Common myeloid progenitor, CD34-positive (primary cell): ENCODE data around the gene ASTN2.

Source experiments
- CTCF ChIA-PET: fragments of 350-600 bp; sonication (Branson Sonifier 250); formaldehyde crosslinking; loops from one replicate; lab custom pipeline; 2021; ENCODE audit warnings: antibody characterized with exemption; lab: Charles Lee
- POLR2A ChIA-PET: fragments of 350-600 bp; sonication (Branson Sonifier 250); formaldehyde crosslinking; loops from one replicate; lab custom pipeline; 2021; ENCODE audit warnings: antibody characterized with exemption; lab: Charles Lee
- DNase-seq, 3 donors: peaks; one replicate each; pipeline versions ENCODE4 v3.0.0 to v3.0.0-alpha.2; 2013
- H3K27ac ChIP-seq, 2 experiments: 1 replicate in 1 of 2; 2 replicates in 1 of 2; pipeline ENCODE4 v1.7.0; 2013; ENCODE audit warnings: inconsistent platforms in 2 of 2, low read length in 2 of 2, mild to moderate bottlenecking in 2 of 2, low read depth in 1 of 2, moderate library complexity in 1 of 2; ENCODE audit not compliant: severe bottlenecking in 2 of 2, insufficient read depth in 1 of 2, poor library complexity in 1 of 2
- H3K27me3 ChIP-seq, 5 experiments: replicated peaks in 2 of 5; 1 replicate in 3 of 5; 2 replicates in 2 of 5; pipeline versions ENCODE4 v1.6.1 to v1.7.0; 2013; ENCODE audit warnings: low read length in 4 of 5, mild to moderate bottlenecking in 2 of 5, moderate library complexity in 2 of 5, inconsistent platforms in 1 of 5; ENCODE audit not compliant: insufficient read depth in 5 of 5, control insufficient read depth in 4 of 5
- H3K36me3 ChIP-seq, 4 experiments: 1 replicate in 2 of 4; 2 replicates in 2 of 4; pipeline versions ENCODE4 v1.6.1 to v1.7.0; 2013; ENCODE audit warnings: low read length in 3 of 4, control low read depth in 1 of 4, mild to moderate bottlenecking in 1 of 4; ENCODE audit not compliant: control insufficient read depth in 4 of 4, insufficient read depth in 4 of 4
- H3K4me1 ChIP-seq, 4 experiments: 1 replicate in 3 of 4; 2 replicates in 1 of 4; pipeline versions ENCODE4 v1.6.1 to v1.7.1; 2013; ENCODE audit warnings: low read length in 3 of 4, mild to moderate bottlenecking in 3 of 4, control low read depth in 1 of 4, inconsistent platforms in 1 of 4, moderate library complexity in 1 of 4; ENCODE audit not compliant: control insufficient read depth in 4 of 4, insufficient read depth in 4 of 4; ENCODE audit errors: control extremely low read depth in 1 of 4
- H3K4me3 ChIP-seq, 7 experiments: 1 replicate in 4 of 7; 2 replicates in 3 of 7; pipeline versions ENCODE4 v1.5.1 to v1.7.0; 2013; ENCODE audit warnings: mild to moderate bottlenecking in 7 of 7, low read length in 6 of 7, moderate library complexity in 6 of 7, inconsistent platforms in 2 of 7, low read depth in 2 of 7, control low read depth in 1 of 7; ENCODE audit not compliant: insufficient read depth in 4 of 7, control insufficient read depth in 1 of 7; ENCODE audit errors: extremely low read depth in 1 of 7
- H3K9me3 ChIP-seq, 5 experiments: 1 replicate in 4 of 5; 2 replicates in 1 of 5; pipeline versions ENCODE4 v1.6.1 to v1.7.1; 2013; ENCODE audit warnings: low read length in 4 of 5, mild to moderate bottlenecking in 2 of 5, inconsistent platforms in 1 of 5, low read depth in 1 of 5, moderate library complexity in 1 of 5; ENCODE audit not compliant: control insufficient read depth in 4 of 5, insufficient read depth in 2 of 5; ENCODE audit errors: control extremely low read depth in 1 of 5
- WGBS: methylation state at CpG from one replicate; pipeline ENCODE4 v1.1.5; 2013; ENCODE audit not compliant: insufficient coverage; 5-methylcytosine and 5-hydroxymethylcytosine counted together

The ASTN2 gene

DNA sequence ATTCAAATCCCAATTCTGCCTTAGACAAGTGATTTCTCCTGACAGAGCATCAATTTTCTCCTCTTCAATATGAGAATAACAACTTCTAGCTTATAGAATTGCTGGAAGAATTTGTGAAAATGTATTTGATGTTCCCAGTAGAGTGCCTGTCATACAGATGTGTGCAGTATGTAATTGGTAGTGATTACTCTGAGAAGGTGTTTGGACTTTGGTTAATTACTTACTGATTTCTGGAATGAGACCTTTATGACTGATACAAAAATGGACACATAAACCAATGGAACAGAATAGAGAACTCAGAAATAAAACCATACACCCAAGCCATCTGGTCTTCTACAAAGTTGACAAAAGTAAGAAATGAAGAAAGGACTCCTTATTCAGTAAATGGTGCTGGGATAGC, 829.7 kb downstream of the ASTN2 start:
- no peak overlapping the region for H3K27ac ChIP-seq
- no peaks in the 10 kb centered on the region for H3K4me1 ChIP-seq
- ChIA-PET CTCF (no interaction called here), POLR2A (no interaction called here)
- peaks cover 1 to 12% (median 3%) of the 10 kb centered on the region in 5 experiments for H3K9me3 ChIP-seq
- no peak overlapping the region for H3K4me3 ChIP-seq
- DNase-seq, result no peak
- no peaks in the 10 kb centered on the region for H3K27me3 ChIP-seq
- H3K36me3 ChIP-seq, result no peaks in the 10 kb centered on the region

GRCh38 chr9:116580853-116581252, 834.0 kb downstream of the ASTN2 start:
- no peaks in the 10 kb centered on the region for H3K27me3 ChIP-seq
- 75% methylated on average over 1 of the region's 1 CpG for WGBS
- H3K27ac ChIP-seq, result no peak overlapping the region
- H3K36me3 ChIP-seq, result no peaks in the 10 kb centered on the region
- H3K4me3 ChIP-seq, result no peak overlapping the region
- POLR2A ChIA-PET, result no interaction called here
- CTCF ChIA-PET, result no interaction called here
- no peaks in the 10 kb centered on the region for H3K4me1 ChIP-seq
- no peak for DNase-seq
- H3K9me3 ChIP-seq, result no peaks in the 10 kb centered on the region

- no peaks in the 10 kb centered on the region for H3K9me3 ChIP-seq
- POLR2A ChIA-PET, result no interaction called here
- no peaks in the 10 kb centered on the region for H3K27me3 ChIP-seq
- H3K4me1 ChIP-seq, result no peaks in the 10 kb centered on the region
- H3K4me3 ChIP-seq, result no peak overlapping the region
- CTCF ChIA-PET, result interaction anchor here (1.1 kb wide), 1 partner anchor 14 kb away, joined by 3 read pairs; no protein-coding TSS in a partner anchor
- no peak overlapping the region for H3K27ac ChIP-seq
- no peaks in the 10 kb centered on the region for H3K36me3 ChIP-seq
- WGBS, result 100% methylated on average over 3 of the region's 4 CpGs
- no peak for DNase-seq
These were observed 838.5 kb downstream of the ASTN2 start for GRCh38 chr9:116576386-116576785.

DNA sequence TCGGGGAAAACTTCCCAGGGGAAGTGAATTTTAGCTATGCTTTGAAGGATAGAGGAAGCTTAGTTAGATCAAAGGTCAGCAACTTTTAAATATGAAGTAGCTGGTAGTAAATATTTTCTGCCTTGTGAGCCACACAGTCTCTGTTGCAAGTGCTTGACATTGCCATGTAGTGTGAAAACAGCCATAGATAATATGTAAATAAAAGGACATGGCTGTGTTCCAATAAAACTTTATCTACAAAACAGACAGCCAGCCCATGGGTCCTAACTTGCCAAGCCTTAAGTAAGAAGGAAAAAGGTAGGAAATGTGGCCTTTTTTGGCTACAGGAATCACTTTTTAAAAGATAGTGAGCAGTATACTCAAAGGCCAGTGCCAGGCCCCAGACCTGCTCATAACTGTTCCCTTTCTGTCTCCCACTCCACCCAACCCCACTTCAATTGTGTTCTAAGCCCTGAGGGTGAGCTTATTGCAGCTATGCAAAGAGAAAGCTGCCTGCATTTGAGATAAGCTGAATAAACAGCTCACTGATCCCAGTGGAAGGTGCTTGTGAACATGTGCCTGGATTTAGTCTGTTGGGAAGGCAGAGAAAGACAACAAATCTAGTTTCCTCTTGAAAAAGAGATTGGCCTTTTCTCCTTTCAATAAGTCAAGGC, 840.7 kb downstream of the ASTN2 start:
- H3K27me3 ChIP-seq, result peaks cover 0 to 2% (median 0%) of the 10 kb centered on the region in 5 experiments
- no peaks in the 10 kb centered on the region for H3K9me3 ChIP-seq
- WGBS, result 100% methylated on average over 1 of the region's 1 CpG
- no peaks in the 10 kb centered on the region for H3K4me1 ChIP-seq
- H3K27ac ChIP-seq, result no peak overlapping the region
- ChIA-PET CTCF (interaction anchor here (1.9 kb wide), 1 partner anchor 10 kb away, joined by 6 read pairs; no protein-coding TSS in a partner anchor), POLR2A (no interaction called here)
- no peaks in the 10 kb centered on the region for H3K36me3 ChIP-seq
- no peak overlapping the region for H3K4me3 ChIP-seq
- no peak for DNase-seq

DNA sequence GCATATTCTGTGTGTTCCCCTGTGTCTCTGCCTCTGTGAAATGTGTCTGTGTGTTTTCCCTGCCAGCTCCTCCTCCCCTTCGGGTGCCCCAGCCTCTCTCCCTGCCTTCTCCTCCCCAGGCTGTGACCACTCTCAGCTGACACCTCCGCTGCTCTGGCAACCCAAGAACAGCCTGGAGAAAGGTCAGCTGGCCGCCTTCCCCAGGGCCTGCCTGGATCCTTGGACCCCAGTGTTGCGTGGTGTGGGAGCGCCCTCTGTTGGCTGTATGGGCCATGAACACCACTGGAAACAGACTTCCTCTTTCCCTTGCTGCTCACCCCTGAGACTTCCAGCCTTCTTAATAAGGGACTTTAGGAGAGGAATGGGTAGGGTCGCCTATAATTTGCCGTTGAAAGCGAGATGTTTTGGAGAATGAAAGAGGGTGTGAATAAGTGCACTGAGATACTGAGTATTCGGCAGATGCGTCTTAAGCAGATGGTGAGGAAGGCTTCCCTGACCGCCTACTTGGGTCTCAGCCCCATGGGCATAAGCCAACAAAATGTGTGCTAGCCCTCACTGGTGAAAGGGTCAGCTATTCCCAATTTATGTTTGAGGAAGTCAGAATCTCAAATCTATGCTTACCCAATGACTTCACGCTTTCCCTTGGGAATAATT, 842.6 kb downstream of the ASTN2 start:
- Histone ChIP-seq H3K27me3 (peaks cover 0 to 2% (median 0%) of the 10 kb centered on the region in 5 experiments), H3K36me3 (no peaks in the 10 kb centered on the region), H3K27ac (no peak overlapping the region), H3K4me3 (no peak overlapping the region), H3K9me3 (no peaks in the 10 kb centered on the region), H3K4me1 (no peaks in the 10 kb centered on the region)
- CTCF ChIA-PET, result interaction anchor here (0.6 to 4.0 kb wide), 12 partner anchors 81 to 1365 kb away, joined by 3 to 22 read pairs (median 4); partner anchors contain the start of gene PAPPA
- WGBS, result 49% methylated on average over 10 of the region's 12 CpGs
- POLR2A ChIA-PET, result no interaction called here
- DNase-seq, result peak; percentile 44 to 72 (median 70)

GRCh38 chr9:116569111-116569510, 845.7 kb downstream of the ASTN2 start:
- no peak for DNase-seq
- WGBS, result 98% methylated on average over 4 of the region's 5 CpGs
- CTCF ChIA-PET, result interaction anchor here (0.7 to 4.0 kb wide), 4 partner anchors 21 to 419 kb away, joined by 3 to 22 read pairs (median 5); partner anchors contain the start of gene PAPPA

More at GRCh38 chr9:116569111-116569510, 845.7 kb downstream of the ASTN2 start:
- Histone ChIP-seq H3K27me3 (peaks cover 0 to 2% (median 0%) of the 10 kb centered on the region in 5 experiments), H3K27ac (no peak overlapping the region), H3K36me3 (no peaks in the 10 kb centered on the region), H3K4me1 (no peaks in the 10 kb centered on the region), H3K4me3 (no peak overlapping the region), H3K9me3 (no peaks in the 10 kb centered on the region)
- POLR2A ChIA-PET, result no interaction called here
